Fibroblast of lung (primary cell): ENCODE data around the gene SOCS4.

Source experiments
- CTCF ChIP-seq, 2 donors: IDR thresholded peaks in 1 of 2; conservative IDR thresholded peaks in 1 of 2; 1 replicate in 1 of 2; 2 replicates in 1 of 2; pipeline ENCODE4 v1.5.1; 2011 to 2012; ENCODE audit warnings: low read length in 2 of 2, control low read depth in 1 of 2, inconsistent platforms in 1 of 2, low read depth in 1 of 2, mild to moderate bottlenecking in 1 of 2
- EZH2 ChIP-seq: IDR thresholded peaks from 2 replicates; pipeline ENCODE4 v1.5.1; 2012; ENCODE audit warnings: low read length, control low read depth, mild to moderate bottlenecking; ENCODE audit errors: missing control alignments

- TF ChIP-seq CTCF (conservative IDR thresholded peaks at IDR 0.05 in 1 of 2, IDR thresholded peaks at IDR 0.05 in 1 of 2; ENCODE audit: low read depth in 1 of 2, low read length in 2 of 2) (no peak), EZH2 (no peak)
Measured at GRCh38 chr14:55059333-55059732, 32.3 kb downstream of the SOCS4 start.
